Muscle of leg (tissue), 11 donors: ENCODE data around the gene CDH13. TPM values are rescaled to one million over a fixed set of nuclear protein-coding genes. Genes with fewer than 3 reads are reported as not detected.

Source experiments
- DNase-seq: peaks from one replicate; pipeline ENCODE4 v3.0.0; 2013
- H3K27ac ChIP-seq: one replicate; pipeline ENCODE4 v1.5.1; 2013; ENCODE audit warnings: mild to moderate bottlenecking, low read length, control low read depth
- H3K27me3 ChIP-seq: one replicate; pipeline ENCODE4 v1.6.1; 2013; ENCODE audit warnings: low read length; ENCODE audit not compliant: control insufficient read depth, insufficient read depth
- H3K36me3 ChIP-seq: one replicate; pipeline ENCODE4 v1.6.1; 2013; ENCODE audit warnings: low read length; ENCODE audit not compliant: control insufficient read depth, insufficient read depth
- H3K4me1 ChIP-seq: one replicate; pipeline ENCODE4 v1.6.1; 2013; ENCODE audit warnings: low read length; ENCODE audit not compliant: control insufficient read depth, insufficient read depth
- H3K4me3 ChIP-seq: one replicate; pipeline ENCODE4 v1.5.1; 2013; ENCODE audit warnings: low read length, control low read depth
- H3K9me3 ChIP-seq: replicated peaks from 2 replicates; pipeline ENCODE4 v1.6.1; 2013; ENCODE audit warnings: low read depth, low read length; ENCODE audit not compliant: control insufficient read depth
- WGBS: methylation state at CpG from one replicate; pipeline ENCODE4 v1.1.5; 2013; ENCODE audit warnings: missing lambda C conversion rate; ENCODE audit not compliant: insufficient coverage; 5-methylcytosine and 5-hydroxymethylcytosine counted together
- polyA plus RNA-seq, 8 donors: library from polyadenylated mRNA; unstranded; fragments of 120-200 nt; gene quantifications; one replicate each; pipeline versions ENCODE4 v1.2.1 to v1.2.3, GENCODE V29; 2013; ENCODE audit warnings: inconsistent platforms in 1 of 8, low replicate concordance in 1 of 8; ENCODE audit not compliant: insufficient read length in 8 of 8, insufficient read depth in 1 of 8
- total RNA-seq: library from RNA; stranded (reverse); fragments of 120-200 nt; gene quantifications from one replicate; pipeline ENCODE4 v1.2.4, GENCODE V29; 2013

The CDH13 gene
- total and polyA plus RNA-seq, 9 donors: 30.5 to 55.7 (median 47.9) TPM

GRCh38 chr16:83743720-83744119 is 1117.0 kb downstream of the CDH13 start:
- Histone ChIP-seq H3K36me3 (no peaks in the 10 kb centered on the region), H3K27me3 (no peaks in the 10 kb centered on the region), H3K27ac (no peak overlapping the region), H3K9me3 (no peaks in the 10 kb centered on the region), H3K4me1 (peaks cover 11% of the 10 kb centered on the region), H3K4me3 (no peak overlapping the region)
- 44% methylated on average over 1 of the region's 6 CpGs for WGBS
- no peak for DNase-seq

GRCh38 chr16:83744441-83744981 is 1117.7 kb downstream of the CDH13 start:
- no peak overlapping the region for H3K27ac ChIP-seq
- H3K4me1 ChIP-seq: peaks cover 11% of the 10 kb centered on the region
- WGBS: 19% methylated on average over 6 of the region's 12 CpGs
- H3K9me3 ChIP-seq: no peaks in the 10 kb centered on the region
- H3K4me3 ChIP-seq: no peak overlapping the region
- no peaks in the 10 kb centered on the region for H3K27me3 ChIP-seq
- no peaks in the 10 kb centered on the region for H3K36me3 ChIP-seq
- DNase-seq: peak; percentile 22

- Histone ChIP-seq H3K27ac (no peak overlapping the region), H3K4me3 (no peak overlapping the region), H3K4me1 (peaks cover 10% of the 10 kb centered on the region), H3K36me3 (no peaks in the 10 kb centered on the region), H3K9me3 (no peaks in the 10 kb centered on the region), H3K27me3 (no peaks in the 10 kb centered on the region)
- no peak for DNase-seq
Observed at GRCh38 chr16:83746611-83747010, 1119.8 kb downstream of the CDH13 start.

DNA sequence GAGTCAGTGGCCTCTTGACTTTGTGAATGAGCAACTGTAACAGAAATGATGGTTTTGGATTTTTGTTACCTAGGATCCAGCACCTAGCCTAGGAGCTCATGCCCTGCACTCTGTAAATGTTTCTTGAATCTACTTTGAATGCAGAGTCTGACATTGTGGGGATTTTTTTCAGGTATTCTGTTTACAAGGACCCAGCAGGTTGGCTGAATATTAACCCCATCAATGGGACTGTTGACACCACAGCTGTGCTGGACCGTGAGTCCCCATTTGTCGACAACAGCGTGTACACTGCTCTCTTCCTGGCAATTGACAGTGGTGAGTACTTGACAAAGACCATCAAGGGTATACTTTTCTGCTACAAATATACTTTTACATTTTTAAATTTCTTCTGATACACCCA is 1121.2 kb downstream of the CDH13 start:
- Histone ChIP-seq H3K4me3 (no peak overlapping the region), H3K27ac (no peak overlapping the region), H3K27me3 (no peaks in the 10 kb centered on the region), H3K36me3 (no peaks in the 10 kb centered on the region), H3K4me1 (peaks cover 3% of the 10 kb centered on the region), H3K9me3 (no peaks in the 10 kb centered on the region)
- DNase-seq: no peak
- 51% methylated on average over 3 of the region's 3 CpGs for WGBS

DNA sequence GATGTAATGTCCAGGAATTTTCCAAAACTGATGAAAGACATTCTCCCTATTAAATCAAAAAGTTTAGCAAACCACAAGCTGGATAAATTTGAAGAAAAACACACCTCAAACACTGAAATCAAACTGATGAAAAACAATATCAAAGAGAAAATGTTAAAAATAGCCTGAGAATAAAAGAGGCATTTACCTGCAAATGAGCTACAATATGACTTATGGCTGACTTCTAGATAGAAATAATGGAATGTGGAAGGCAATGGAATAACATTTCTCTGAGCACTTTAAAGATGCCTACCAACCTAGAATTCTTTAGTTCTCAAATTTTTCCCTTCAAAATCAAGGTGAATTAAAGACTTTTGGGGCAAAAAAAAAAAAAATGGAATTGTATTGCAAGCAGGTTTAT is 1128.6 kb downstream of the CDH13 start:
- Histone ChIP-seq H3K27ac (no peak overlapping the region), H3K4me1 (no peaks in the 10 kb centered on the region), H3K9me3 (peaks cover 8% of the 10 kb centered on the region), H3K36me3 (no peaks in the 10 kb centered on the region), H3K4me3 (no peak overlapping the region), H3K27me3 (no peaks in the 10 kb centered on the region)
- DNase-seq: no peak

DNA sequence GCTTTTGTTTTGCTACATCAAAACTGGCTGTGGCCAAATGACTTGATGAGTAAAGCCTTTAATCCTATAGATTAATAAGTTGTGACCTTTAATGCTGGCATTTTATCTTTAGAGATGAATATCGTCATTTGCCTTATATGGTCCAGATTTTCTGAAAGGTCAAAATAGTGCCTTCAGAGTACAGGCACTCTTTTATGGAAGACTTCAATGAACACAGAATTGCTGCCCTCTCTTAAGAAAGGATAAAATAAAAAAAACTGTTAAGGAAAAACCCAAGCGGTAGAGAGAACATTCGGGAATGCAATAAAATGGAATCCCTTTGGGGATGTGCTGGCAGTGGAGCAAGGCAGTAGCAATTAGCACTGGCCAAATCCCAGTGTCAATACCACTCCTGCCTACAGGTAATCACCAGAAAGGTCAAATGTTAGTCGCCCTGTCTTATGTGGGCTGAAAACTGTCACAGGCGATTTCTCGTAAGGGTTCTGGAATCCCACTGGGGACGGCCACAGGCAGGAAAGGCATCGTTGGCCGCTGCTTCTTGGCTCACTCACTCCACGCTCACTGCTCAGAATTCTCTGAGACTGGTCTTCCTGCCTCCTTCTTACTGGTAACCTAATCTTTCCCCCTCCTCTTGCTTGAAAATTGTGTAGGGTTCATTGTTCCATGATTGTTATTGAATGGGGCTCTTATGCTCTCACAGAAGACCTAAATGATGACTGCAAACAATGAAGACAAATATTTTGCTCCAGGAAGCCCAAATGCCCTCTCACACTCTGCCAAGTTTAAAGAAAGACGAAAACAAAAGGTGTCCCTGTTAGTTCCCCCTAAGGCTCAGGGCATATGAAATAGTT is 1135.6 kb downstream of the CDH13 start:
- no peaks in the 10 kb centered on the region for H3K36me3 ChIP-seq
- 43% methylated on average over 5 of the region's 11 CpGs for WGBS

GRCh38 chr16:83762992-83763358 is 1136.2 kb downstream of the CDH13 start:
- 100% methylated on average over 1 of the region's 5 CpGs for WGBS
- no peak for DNase-seq

More for the DNA sequence above, 1135.6 kb downstream of the CDH13 start:
- Histone ChIP-seq H3K4me3 (no peak overlapping the region), H3K9me3 (peaks cover 3% of the 10 kb centered on the region), H3K4me1 (no peaks in the 10 kb centered on the region), H3K27me3 (no peaks in the 10 kb centered on the region), H3K27ac (no peak overlapping the region)
- no peak for DNase-seq

DNA sequence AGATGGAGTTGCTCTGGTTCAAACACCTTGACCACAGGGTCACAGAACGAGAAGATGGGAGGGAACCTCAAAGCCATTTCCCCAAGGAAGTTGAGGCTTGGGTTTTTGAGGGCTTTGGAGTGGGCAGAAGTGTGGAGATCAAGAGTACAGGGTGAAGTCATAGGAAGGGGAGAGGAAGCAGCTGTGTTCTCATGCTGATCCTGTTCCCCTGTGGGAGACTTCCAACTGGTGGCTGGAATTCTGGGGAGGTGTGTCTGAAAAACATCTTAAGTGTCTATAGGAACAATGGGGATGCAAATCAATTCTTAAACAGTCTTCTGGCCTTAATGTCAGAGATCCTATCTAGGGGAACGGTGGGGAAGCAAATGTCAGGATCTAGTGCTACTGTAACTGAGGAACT is 1142.2 kb downstream of the CDH13 start:
- WGBS: 14% methylated on average over 1 of the region's 2 CpGs
- peak overlapping the region; percentile 42 for H3K27ac ChIP-seq

More at GRCh38 chr16:83762992-83763358, 1136.2 kb downstream of the CDH13 start:
- no peaks in the 10 kb centered on the region for H3K4me1 ChIP-seq
- no peaks in the 10 kb centered on the region for H3K36me3 ChIP-seq
- no peak overlapping the region for H3K27ac ChIP-seq
- no peaks in the 10 kb centered on the region for H3K27me3 ChIP-seq
- peaks cover 3% of the 10 kb centered on the region for H3K9me3 ChIP-seq
- no peak overlapping the region for H3K4me3 ChIP-seq

DNA sequence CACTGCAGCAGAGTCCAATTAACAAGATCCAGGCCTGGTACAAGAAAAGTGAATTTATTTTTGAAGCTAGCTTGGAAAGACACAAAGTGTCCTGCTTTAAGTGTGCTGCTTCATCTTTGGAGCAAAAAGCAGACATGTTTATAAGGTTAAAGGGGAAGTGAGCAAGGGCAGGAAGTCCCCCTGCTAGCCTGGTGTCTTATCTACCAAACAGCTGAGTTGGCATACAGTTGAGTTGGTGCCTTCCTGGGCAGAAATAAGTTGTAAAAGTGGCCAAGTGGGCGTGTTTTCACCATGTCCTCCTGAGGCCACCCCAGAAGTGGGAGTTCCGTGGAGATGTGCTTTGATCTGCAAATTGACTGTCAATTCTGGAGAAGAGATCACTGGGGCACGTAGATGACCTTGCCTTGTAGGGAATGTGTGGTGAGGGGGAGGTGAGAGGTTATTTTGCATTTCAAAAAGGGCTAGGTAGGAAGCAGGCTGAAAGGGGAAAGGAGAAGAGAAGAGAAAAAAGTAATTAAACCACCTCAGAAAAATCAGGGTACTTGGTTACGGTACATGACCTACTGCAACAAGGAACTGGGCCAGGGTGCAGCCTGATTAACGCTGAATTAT is 1142.7 kb downstream of the CDH13 start:
- peaks cover 2% of the 10 kb centered on the region for H3K4me1 ChIP-seq
- peak overlapping the region; percentile 42 for H3K27ac ChIP-seq
- H3K9me3 ChIP-seq: no peaks in the 10 kb centered on the region
- H3K36me3 ChIP-seq: no peaks in the 10 kb centered on the region
- H3K27me3 ChIP-seq: no peaks in the 10 kb centered on the region
- H3K4me3 ChIP-seq: no peak overlapping the region
- peak; percentile 54 for DNase-seq
- 39% methylated on average over 3 of the region's 5 CpGs for WGBS

More for the DNA sequence above, 1142.2 kb downstream of the CDH13 start:
- Histone ChIP-seq H3K9me3 (no peaks in the 10 kb centered on the region), H3K36me3 (no peaks in the 10 kb centered on the region), H3K4me3 (no peak overlapping the region), H3K4me1 (peaks cover 2% of the 10 kb centered on the region), H3K27me3 (no peaks in the 10 kb centered on the region)
- DNase-seq: peak; percentile 22

DNA sequence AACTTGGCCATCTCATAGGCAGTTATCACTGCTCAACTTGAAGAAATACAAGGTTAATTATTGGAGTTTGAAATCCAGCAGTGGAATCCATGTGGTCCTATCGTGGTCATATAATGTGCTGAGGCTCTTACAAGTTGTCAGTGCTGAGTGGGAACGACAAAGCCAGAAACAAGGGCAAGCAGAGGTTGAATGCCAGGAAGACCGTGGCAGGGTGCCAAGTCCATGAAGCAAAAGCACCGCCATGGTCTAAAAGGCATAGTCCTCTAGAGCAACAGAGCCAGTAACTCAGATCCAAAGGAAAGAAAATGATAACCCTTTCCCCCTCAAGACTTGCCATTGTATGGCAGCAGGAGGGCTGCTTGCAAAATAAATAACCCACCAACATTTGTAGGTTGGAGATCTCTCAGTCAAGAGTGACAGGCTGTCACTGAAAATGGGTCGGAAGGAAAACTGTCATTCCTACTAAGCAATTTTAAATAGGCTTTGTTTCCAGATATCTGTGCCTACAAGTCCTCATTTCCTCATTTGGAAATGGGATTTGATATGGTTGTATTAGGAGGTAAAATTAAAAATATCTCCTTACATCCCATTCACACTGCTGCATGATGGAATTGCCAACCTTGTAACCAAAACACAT is 1144.7 kb downstream of the CDH13 start:
- H3K4me1 ChIP-seq: peaks cover 2% of the 10 kb centered on the region
- no peak overlapping the region for H3K4me3 ChIP-seq
- 56% methylated on average over 4 of the region's 5 CpGs for WGBS
- no peak overlapping the region for H3K27ac ChIP-seq
- H3K36me3 ChIP-seq: no peaks in the 10 kb centered on the region
- DNase-seq: peak; percentile 41
- H3K27me3 ChIP-seq: no peaks in the 10 kb centered on the region
- H3K9me3 ChIP-seq: no peaks in the 10 kb centered on the region
